GM18861 (cell line): ENCODE data around the gene CTPS2.
"Not testable (repeated sequence)": the region's sequence is repeated elsewhere in the genome, so short reads cannot be mapped to it uniquely, and the experiment has no call there.

ENCODE experiments used
- ATAC-seq: cut with Tn5 transposase; IDR thresholded peaks from one replicate; pipeline ENCODE4 v1.9.1; 2021; ENCODE audit not compliant: unreplicated experiment

Gene CTPS2

GRCh38 chrX:16712548-16713155 is at the start of gene CTPS2:
CTPS2 (minus strand) TSS chrX:16712669; CDS start chrX:16702902, 9,767 bp downstream.
- peak; percentile 58 for ATAC-seq

GRCh38 chrX:16761500-16761899 is 49.0 kb upstream of the CTPS2 start:
- ATAC-seq = not testable (repeated sequence)

GRCh38 chrX:16756724-16757123 is 44.3 kb upstream of the CTPS2 start:
- ATAC-seq = no peak

GRCh38 chrX:16754019-16754418 is 41.5 kb upstream of the CTPS2 start:
- no peak for ATAC-seq

GRCh38 chrX:16750136-16750535 is 37.7 kb upstream of the CTPS2 start:
- no peak for ATAC-seq

GRCh38 chrX:16748425-16748824 is 36.0 kb upstream of the CTPS2 start:
- ATAC-seq = no peak

GRCh38 chrX:16745659-16746058 is 33.2 kb upstream of the CTPS2 start:
- no peak for ATAC-seq

GRCh38 chrX:16745102-16745501 is 32.6 kb upstream of the CTPS2 start:
- ATAC-seq = no peak

- no peak for ATAC-seq
These were observed 31.3 kb upstream of the CTPS2 start for GRCh38 chrX:16743604-16744325.

GRCh38 chrX:16739574-16739973 is 27.1 kb upstream of the CTPS2 start:
- no peak for ATAC-seq

GRCh38 chrX:16737024-16737423 is 24.6 kb upstream of the CTPS2 start:
- ATAC-seq = no peak

GRCh38 chrX:16733013-16733412 is 20.5 kb upstream of the CTPS2 start:
- no peak for ATAC-seq

- ATAC-seq = no peak
These were observed 18.0 kb upstream of the CTPS2 start for GRCh38 chrX:16730450-16730849.

GRCh38 chrX:16727637-16728036 is 15.2 kb upstream of the CTPS2 start:
- ATAC-seq = no peak

- ATAC-seq = peak; percentile 61
These were observed 14.0 kb upstream of the CTPS2 start for GRCh38 chrX:16726347-16726988.

- ATAC-seq = no peak
These were observed 12.6 kb upstream of the CTPS2 start for GRCh38 chrX:16725072-16725471.

GRCh38 chrX:16722481-16722880 is 10.0 kb upstream of the CTPS2 start:
- ATAC-seq = no peak

- ATAC-seq = peak; percentile 97
These were observed 7.0 kb upstream of the CTPS2 start, which contains the start of gene SYAP1 for GRCh38 chrX:16719334-16720084. SYAP1 (plus strand) TSS chrX:16719612; CDS start chrX:16719725, 113 bp downstream.

- peak; percentile 26 for ATAC-seq
These were observed 6.4 kb upstream of the CTPS2 start for GRCh38 chrX:16718824-16719333.

- ATAC-seq = not testable (repeated sequence)
These were observed 4.0 kb upstream of the CTPS2 start for GRCh38 chrX:16716451-16716850.

- not testable (repeated sequence) for ATAC-seq
These were observed 3.2 kb upstream of the CTPS2 start for GRCh38 chrX:16715638-16716037.
